Keratinocyte (primary cell): Measurements from ENCODE around the gene EPB41L4B.

Experiments
- EZH2 ChIP-seq: IDR thresholded peaks from one replicate; pipeline ENCODE4 v1.6.1; 2012; ENCODE audit warnings: inconsistent platforms, mild to moderate bottlenecking, low read length, moderate library complexity
- TF ChIP-seq, protein P1 (sequence below), 3 experiments: IDR thresholded peaks in 1 of 3; conservative IDR thresholded peaks in 1 of 3; optimal IDR thresholded peaks in 1 of 3; 2 replicates in 2 of 3; 3 replicates in 1 of 3; pipeline versions ENCODE3 to v1.5.1; 2011; ENCODE audit warnings: low read length in 3 of 3, mild to moderate bottlenecking in 3 of 3, moderate library complexity in 2 of 3, control low read depth in 1 of 3, inconsistent platforms in 1 of 3; ENCODE audit not compliant: insufficient read depth in 2 of 3; ENCODE audit errors: extremely low read depth in 1 of 3

DNA sequence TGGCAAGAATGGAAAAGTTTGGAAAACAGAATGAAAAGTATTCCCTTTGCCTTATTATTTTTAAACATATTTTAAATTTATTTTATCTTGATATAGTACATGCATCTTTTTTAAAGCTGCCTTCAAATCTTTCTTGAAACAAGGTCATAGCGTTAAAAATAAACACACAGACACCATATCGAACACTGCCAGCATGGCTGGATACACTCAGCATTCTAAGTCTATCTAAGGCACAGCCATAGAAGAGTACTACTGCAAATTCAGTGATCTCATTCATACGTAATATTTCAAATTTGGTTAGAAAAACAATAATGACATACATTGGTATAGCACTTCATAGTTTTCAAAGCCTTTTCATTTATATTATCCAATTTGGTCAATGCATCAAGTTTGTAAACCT lies 57.5 kb downstream of the EPB41L4B start:
- TF ChIP-seq, protein P1, sequence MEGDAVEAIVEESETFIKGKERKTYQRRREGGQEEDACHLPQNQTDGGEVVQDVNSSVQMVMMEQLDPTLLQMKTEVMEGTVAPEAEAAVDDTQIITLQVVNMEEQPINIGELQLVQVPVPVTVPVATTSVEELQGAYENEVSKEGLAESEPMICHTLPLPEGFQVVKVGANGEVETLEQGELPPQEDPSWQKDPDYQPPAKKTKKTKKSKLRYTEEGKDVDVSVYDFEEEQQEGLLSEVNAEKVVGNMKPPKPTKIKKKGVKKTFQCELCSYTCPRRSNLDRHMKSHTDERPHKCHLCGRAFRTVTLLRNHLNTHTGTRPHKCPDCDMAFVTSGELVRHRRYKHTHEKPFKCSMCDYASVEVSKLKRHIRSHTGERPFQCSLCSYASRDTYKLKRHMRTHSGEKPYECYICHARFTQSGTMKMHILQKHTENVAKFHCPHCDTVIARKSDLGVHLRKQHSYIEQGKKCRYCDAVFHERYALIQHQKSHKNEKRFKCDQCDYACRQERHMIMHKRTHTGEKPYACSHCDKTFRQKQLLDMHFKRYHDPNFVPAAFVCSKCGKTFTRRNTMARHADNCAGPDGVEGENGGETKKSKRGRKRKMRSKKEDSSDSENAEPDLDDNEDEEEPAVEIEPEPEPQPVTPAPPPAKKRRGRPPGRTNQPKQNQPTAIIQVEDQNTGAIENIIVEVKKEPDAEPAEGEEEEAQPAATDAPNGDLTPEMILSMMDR (optimal IDR thresholded peaks at IDR 0.05 in 1 of 3, IDR thresholded peaks at IDR 0.05 in 1 of 3, conservative IDR thresholded peaks at IDR 0.05 in 1 of 3; ENCODE audit: extremely low read depth in 1 of 3, insufficient read depth in 2 of 3, low read length in 3 of 3), result no peak
- no peak for TF ChIP-seq EZH2
